Limb (tissue), 2 donors: ENCODE results near the gene CMC1.
"Not testable (repeated sequence)": the region's sequence is repeated elsewhere in the genome, so short reads cannot be mapped to it uniquely, and the experiment has no call there.

ENCODE experiments used
- DNase-seq, 2 donors: peaks; one replicate each; pipeline ENCODE4 v3.0.0-alpha.2; 2016; ENCODE audit errors: extremely low spot score in 2 of 2

The CMC1 gene, protein sequence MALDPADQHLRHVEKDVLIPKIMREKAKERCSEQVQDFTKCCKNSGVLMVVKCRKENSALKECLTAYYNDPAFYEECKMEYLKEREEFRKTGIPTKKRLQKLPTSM

DNA sequence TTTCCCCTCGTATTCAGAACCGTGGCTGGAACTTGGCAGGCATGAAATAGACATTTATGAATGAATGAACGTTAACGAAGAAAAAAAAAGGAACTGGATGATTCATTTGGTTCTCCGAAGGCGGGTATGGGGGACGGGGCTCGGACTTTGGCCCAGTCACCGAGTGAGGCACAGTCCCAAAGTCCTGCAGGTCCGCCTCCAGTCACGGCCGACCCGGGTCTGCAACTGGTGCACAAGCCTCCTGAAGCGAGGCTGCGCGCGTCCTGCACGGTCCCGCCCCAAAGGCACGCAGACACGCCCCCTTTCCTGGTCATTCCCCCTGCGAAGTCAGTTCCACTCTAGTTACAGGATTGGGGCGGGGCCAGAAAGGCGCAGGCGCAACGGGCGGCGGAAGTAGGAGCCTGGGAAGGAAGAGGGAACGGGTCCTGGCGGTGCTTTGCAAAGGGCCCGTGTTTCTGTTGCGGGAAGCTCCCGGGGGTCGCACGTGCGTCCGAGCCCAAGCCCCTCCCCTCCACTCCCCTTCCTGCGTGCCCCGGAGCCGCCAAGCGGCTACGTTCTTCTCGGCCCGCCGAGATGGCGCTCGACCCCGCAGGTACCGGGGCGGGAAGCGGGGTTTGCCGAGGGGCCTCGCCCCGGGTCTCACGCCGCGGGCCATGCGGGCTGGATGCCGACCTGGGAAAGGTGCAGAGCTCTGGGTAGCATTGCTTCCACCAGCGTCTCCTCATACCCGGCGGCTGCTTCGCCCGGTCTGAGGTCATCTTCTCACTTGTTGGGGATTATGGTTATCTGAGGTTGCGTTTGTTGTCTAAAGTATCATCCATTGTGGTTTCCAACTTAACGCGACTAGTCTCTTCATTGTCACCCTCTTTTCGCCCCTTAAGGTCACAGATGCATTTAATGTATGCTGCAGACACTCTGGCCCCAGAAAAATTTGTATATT is at the start of gene CMC1:
Gene CMC1, plus strand, starts transcription at position 399 of the 940 bp plus-strand sequence. Its CDS starts 175 bp downstream, at position 574.
- peak; percentile 97 for DNase-seq

DNA sequence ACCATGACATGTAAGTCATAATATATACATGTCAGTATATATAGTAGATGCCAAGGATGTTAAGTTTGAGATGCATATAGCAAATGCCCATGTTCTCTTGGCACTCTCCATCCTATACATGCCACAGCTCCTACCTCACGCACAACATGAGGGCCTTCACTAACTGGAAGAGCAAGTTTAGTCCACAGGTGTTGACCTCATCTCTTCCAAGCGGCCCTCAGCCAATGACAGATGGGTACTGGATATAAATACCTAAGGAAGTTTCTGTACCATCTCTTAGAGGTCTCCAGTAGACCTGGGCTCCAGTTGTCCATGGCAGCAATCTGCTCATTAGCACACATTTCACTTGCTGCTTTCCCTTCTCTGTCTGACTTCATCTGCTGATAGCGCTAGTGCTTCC is 43.3 kb upstream of the CMC1 start:
- DNase-seq = no peak

DNA sequence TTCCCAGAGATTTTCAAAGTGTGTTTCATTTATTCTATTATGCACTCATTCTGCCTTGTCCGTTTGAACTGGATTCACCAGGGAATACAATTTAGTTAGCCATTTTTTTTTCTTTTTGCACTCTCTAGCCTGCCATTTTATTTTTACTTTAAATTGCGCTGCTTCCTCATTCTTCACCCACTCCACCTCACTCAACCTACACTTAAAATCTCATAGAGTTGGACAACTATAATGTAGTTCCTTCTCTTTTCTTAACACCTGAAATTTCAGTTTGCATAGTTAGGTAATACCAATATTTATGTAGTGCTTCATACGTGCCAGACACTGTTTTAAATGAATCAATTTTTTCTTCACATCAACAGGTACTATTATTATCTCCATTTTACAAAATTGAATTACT is 42.4 kb upstream of the CMC1 start:
- DNase-seq = no peak

DNA sequence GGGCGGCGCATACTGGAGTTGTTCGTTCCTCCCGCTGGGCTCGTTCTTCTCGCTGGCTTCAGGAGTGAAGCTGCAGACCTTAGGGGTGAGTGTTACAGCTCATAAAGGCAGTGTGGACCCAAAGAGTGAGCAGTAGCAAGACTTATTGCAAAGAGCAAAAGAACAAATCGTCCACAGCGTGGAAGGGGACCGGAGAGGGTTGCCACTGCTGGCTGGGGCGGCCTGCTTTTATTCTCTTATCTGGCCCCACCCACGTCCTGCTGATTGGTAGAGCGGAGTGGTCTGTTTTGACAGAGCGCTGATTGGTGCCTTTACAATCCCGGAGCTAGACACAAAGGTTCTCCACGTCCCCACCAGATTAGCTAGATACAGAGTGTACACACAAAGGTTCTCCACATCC is 41.8 kb upstream of the CMC1 start:
- DNase-seq = not testable (repeated sequence)

DNA sequence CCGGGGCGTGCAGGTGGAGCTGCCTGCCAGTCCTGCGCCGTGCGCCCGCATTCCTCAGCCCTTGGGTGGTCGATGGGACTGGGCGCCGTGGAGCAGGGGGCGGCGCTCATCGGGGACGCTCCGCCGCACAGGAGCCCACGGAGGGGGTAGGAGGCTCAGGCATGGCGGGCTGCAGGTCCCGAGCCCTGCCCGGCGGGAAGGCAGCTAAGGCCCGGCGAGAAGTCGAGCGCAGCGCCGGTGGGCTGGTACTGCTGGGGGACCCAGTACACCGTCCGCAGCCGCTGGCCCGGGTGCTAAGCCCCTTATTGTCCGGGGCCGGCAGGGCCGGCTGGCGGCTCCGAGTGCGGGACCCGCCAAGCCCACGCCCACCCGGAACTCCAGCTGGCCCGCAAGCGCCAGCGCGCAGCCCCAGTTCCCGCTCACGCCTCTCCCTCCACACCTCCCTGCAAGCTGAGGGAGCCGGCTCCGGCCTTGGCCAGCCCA is 41.0 kb upstream of the CMC1 start:
- not testable (repeated sequence) for DNase-seq

DNA sequence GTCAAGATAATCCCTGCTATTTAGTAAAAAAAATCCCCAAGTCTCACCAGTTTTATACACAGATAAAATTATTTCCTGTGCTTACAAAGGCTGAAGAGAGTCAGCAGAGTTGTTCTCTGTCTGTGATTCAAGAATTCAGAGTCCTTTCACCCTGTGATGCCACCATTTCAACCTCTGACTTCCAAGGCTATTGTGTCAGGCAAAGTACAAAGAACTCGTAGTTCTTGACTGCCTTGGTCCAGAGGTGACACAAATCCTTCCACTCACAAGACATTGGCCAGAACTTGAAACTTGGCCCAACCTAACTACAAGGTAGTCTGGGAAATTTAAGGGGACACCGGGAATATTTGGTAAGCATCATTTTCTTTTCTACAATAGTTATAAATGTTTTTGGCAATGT is 34.9 kb upstream of the CMC1 start:
- DNase-seq = no peak

DNA sequence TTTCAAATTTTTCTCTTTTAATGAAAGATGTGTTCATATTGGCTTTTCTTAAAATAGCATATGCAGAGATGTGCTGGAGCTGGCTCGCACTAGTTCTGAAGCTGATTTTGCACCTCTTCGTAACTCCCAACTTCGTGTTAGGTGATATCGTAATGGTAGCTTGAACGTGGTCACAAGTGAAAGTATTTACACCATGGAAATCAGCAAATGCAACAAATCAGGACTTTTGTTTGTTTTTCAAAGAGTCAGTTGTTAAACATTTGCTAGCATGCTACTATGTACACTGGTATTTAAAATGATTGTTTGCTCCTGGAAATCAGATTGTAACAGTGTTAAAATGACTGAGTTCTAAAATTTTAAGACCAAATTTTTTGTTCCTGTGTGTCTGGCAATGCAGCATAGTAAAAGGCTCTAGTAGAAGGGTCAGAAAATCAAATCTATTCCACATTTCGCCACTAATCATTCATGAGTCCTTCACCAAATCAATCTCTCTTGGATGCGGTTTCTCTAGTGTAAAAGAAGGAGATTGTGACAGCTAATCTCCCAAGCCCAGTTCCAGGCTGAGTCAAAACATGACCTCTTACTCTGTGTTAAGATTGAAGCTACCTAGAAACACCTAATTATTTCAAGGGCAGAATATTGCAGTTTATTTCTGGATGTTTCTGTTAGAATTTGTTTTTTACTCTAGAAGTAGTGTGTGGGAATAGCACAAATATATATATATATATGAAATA is 34.3 kb upstream of the CMC1 start:
- no peak for DNase-seq

DNA sequence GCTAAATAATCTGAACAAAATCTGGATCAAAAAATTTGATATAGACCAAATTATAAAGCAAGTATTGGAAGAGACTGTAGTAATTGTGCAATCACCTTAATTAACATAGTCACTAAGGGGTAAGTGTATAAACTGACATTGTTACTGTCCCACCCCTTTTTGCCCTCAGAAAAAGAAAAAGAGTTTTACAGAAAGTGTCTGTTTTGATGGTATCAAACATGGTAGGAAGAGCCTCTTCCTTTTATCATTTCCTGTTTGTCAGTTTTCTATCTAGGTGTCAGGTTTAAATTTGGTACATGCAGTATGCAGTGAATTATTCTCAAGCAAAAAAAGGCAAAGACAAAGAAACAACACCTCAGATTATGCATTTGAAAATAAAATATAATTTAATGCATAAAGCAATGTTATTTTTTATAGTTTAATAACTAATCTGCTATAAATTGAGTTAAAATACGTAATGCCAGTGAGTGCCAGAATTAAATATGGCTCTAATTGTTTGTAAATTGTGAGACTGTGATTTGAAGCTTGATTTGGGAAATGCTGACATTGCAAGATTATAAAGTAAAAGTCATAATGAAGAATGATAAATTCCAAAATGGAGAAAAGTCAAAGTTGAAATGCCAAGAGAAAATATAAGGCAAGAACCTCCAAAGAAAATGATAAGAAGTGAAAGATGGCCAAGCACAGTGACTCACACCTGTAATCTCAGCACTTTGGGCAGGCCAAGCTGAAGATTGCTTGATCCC is 30.3 kb upstream of the CMC1 start:
- DNase-seq = no peak

DNA sequence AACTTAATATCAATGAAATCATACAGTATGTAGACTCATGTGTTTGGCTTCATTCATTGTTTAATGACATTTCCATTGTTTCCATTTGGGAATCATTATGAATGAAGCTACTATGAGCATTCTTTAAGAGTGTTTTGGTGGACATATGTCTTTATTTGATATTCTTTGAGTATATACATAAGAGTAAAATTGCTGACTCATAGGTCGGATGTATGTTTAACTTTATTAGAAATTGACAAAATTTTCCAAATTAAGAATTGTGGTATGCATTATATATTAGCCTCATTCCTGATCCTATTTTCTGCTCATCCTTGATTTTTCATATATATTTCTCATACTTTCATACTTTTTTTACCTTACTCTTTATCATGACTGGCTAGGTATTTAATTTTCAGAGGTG is 28.7 kb upstream of the CMC1 start:
- DNase-seq = no peak

DNA sequence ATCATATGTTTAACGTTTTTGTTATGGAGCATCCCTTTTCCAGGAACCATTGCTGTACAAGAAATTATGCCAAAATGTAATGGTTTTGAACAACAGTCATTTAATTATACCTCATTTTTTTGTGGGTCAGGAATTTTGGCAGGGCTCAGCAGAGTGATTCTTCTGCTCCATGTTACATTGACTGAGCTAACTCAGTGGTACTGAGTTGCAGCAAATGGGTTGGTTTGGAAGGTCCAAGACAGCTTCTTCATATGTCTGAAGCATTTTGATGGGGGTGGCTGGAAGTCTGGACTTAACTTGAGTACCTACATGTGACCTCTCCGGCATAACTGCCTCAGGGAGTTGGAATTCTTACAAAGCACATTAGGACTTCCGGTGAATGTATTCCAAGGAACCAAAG is 26.0 kb upstream of the CMC1 start:
- DNase-seq = no peak

DNA sequence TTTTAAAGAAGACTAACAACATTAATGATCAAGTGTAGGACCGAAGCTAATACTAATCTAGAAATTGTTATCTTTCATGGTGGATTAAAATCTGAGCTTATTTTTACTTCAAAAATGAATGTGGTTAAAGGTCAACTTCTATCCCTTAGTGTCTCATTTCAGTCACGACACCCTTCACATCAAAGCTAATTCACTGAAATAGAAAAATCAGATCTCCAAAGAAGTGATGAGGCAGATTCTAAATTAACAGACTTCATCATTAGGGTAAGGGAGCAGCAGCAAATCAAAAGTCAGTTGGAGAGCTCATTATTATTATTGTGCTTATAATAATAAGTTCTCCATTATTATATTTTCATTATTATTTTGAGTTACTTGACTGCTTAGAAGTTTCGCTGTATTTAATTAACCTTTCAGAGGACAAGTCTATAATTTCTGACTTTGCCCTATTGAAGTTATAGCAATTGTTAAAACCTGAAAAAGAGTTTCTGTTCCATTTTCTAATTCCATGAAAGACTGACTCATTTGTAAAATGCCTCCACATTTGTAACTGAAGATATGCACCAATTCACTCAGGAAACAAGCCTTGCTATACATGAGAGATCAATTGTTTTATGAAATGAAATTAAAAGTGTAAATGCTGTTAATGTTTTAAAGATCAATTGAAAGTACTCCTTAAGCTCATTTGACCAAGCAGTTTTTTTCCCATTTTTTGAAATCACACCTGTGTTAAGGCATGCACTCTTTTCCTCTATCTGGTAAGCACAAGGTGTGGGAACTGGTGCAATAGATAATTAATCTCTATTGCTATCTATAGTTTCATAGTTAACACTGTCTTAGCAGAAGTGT is 23.1 kb upstream of the CMC1 start:
- no peak for DNase-seq

DNA sequence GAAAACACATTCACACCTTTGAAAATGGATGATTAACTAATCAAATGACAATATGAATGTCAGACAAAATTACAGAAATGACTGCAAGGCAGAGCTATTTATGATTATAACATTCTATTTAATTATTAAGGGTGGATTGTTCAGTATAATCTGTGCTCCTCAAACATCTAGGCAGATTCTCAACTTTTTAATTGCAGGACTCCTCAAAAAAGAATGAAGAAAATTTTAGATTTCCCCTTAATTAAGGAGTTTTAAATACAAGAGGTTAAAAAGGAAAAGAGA is 22.6 kb upstream of the CMC1 start:
- DNase-seq = no peak

DNA sequence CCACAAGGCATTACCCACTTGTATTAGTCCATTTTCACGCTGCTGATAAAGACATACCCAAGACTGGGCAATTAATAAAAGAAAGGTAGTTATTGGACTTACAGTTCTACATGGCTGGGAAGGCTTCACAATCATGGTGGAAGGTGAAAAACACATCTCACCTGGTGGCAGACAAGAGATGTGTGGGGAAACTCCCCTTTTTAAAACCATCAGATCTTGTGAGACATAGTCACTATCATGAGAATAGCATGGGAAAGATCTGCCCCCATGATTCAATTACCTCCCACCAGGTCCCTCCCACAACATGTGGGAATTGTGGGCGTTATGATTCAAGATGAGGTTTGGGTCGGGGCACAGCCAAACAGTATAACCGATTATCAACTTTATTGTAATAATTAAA is 17.0 kb upstream of the CMC1 start:
- no peak for DNase-seq

DNA sequence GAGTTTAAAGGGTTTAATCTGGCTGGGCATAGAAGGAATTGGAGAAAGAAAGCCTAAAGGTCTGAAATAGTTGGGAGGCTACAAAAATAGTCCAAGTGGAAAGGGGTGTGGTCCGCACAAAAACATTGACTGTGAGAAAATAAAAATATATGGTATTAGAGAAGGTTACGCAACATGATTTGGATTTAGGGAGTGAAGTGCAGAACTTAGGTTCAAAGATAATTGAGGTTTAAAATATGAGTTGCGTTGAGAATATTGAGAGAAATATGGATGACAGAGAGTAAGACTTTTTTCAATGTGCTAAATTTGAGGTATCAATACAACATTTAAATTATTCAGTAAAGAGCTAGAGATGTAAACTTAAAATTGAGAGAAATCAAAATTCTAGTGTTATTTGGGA is 15.4 kb upstream of the CMC1 start:
- DNase-seq = no peak

DNA sequence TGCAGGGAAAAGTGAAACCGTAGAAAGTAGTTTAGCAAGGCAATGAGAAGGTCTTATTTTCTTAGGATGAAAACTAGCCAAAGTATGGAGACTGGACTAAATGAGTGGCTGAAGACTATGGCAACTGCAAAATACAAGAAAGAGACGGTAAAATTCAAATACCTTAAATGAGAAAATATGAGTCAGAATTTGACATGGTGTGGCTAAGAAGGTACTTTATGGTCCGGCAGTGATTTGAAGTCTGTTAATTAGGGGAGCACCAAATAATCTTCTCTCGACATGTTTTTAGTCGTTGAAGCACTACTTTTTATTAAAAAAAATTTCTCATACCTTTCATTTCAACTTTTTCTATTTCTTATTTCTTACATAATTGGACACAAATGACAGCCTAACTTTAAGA is 12.8 kb upstream of the CMC1 start:
- no peak for DNase-seq

DNA sequence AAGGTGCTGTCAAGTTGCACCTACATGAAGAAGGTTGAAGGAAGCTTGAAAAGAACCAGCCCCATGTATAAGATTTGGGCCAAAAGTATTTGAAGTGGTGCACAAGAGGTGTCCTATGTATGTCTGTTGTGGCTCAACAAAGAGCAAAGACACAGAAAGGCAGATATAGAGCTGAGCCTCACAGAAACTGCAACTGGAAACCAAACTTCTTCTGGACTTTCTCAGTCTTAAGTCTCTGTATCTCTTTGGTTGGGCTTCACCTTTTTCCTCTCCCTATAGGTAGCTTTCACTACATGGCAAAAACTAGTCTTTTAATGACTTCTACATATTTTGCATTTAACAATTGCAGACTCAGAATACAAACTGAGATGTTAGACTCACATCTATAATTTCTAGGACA is 8.8 kb upstream of the CMC1 start:
- DNase-seq = no peak

DNA sequence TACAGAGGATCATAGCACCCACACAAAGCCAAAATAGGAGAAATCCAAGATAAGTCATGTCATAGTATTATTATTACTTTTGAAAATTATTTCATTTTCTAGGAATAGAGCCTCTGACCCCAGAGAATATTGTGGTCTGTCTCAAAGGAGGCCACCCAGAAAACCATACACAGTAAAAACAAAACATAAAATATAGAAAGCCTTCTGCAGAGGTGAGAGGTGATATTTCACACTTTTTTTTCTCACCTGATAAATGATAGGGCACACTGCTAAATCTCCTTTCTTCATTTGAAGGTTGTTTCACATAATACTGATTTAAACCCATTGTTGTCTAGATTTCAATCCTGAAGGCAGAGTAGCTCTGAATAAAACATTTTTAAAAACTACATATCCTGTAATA is 7.0 kb upstream of the CMC1 start:
- no peak for DNase-seq

DNA sequence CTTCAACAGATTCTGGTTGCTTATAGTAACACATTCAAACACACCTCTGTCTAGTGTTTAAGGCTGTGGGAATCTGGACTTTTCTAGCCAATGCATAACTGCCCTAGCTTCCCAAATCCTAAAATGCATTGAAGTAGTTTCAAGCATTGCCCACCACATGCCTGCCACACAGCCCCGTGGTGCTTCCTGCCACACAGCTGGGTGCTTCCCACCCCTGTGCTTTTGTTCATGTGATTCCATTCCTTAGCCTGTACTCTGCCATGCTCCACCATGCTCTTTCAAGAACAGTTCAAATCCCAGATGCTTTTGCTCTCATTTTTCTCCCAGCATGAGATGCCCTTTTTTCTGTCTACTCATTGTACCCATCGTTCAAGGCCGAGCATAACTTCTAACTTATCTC is 2.3 kb upstream of the CMC1 start:
- DNase-seq = no peak

DNA sequence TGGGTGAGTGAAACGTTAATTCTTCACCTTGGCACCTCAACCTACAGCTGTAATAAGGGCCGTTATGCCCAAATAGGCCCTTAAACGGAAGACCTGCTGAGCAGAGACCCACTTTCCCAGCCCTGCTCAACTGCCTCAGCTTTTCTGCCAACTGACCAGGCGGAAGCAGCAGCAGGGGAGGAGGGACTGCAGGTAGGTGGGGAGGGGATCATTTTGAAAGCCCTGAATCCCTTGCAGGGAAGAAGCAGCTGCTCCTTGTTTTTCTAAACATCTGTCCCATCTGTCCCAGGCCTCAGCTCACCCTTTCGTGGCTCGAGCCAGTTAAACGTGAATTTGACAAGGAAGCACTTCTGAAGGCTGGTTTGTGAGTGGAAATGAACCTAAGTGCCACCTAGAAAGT is 978 bp upstream of the CMC1 start:
- DNase-seq = peak in 1 of 2 donors; percentile 26

DNA sequence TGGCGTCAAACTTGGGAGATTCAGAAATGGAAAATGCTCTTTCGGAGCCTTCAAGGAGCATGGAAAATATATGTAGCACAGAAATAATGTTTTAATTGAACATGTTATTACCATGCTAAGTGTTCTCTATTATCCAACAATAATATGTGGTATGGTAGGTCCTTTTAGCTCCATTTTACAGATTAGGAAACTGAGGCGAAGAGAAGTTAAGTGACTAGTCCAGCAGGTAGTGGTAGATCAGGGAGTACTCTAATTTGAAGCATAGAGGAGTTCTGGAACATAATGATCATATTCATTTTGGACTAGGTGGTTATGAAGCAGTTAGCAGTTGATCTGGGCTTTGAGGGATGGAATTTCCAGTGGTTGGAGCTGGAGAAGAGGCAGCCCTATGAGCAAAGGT is 1.1 kb downstream of the CMC1 start:
- DNase-seq = no peak
